OCI-LY7 (cell line): Measurements from ENCODE around the gene ANAPC16. TPM values are rescaled to one million over a fixed set of nuclear protein-coding genes. Genes with fewer than 3 reads are reported as not detected.

Experiments used
- BruUV-seq: library from RNA; stranded (reverse); fragments of 400-500 nt; replicated peaks from 2 replicates; lab custom pipeline; 2021; lab: Mats Ljungman, UMichigan
- CTCF ChIA-PET: fragments of 300-600 bp; sonication (Branson Sonifier 250); formaldehyde crosslinking; loops from one replicate; lab custom pipeline; 2022; ENCODE audit warnings: antibody characterized with exemption; ENCODE audit not compliant: unreplicated experiment; lab: Charles Lee
- POLR2A ChIA-PET: fragments of 300-600 bp; sonication (Branson Sonifier 250); formaldehyde crosslinking; loops from one replicate; lab custom pipeline; 2022; ENCODE audit warnings: antibody characterized with exemption; lab: Charles Lee
- DNase-seq: peaks from one replicate; pipeline ENCODE4 v3.0.0-alpha.2; 2015; ENCODE audit warnings: low spot score
- H2AFZ ChIP-seq: fragments of 200-600 bp; sonication (generic), shearing (Covaris generic); 2 replicates; pipeline ENCODE4 v1.6.1; 2014; ENCODE audit warnings: mild to moderate bottlenecking, antibody characterized with exemption, low read length, moderate library complexity
- H3K27ac ChIP-seq: fragments of 200-600 bp; sonication (generic); 2 replicates; pipeline ENCODE4 v1.5.1; 2014; ENCODE audit warnings: mixed run types, low read depth, mild to moderate bottlenecking, moderate library complexity, low read length, inconsistent platforms; ENCODE audit not compliant: poor library complexity, severe bottlenecking
- H3K36me3 ChIP-seq: fragments of 200-600 bp; sonication (generic); 2 replicates; pipeline ENCODE4 v1.6.1; 2014; ENCODE audit warnings: mild to moderate bottlenecking, antibody characterized with exemption, low read length, moderate library complexity, mixed read lengths; ENCODE audit not compliant: insufficient read depth
- H3K4me1 ChIP-seq: fragments of 200-600 bp; sonication (generic); 2 replicates; pipeline ENCODE4 v1.5.1; 2014; ENCODE audit warnings: mild to moderate bottlenecking, low read length; ENCODE audit not compliant: insufficient read depth, poor library complexity, severe bottlenecking
- H3K4me2 ChIP-seq: fragments of 200-600 bp; sonication (generic); 2 replicates; pipeline ENCODE4 v1.6.1; 2014; ENCODE audit warnings: mild to moderate bottlenecking, low read length
- H3K4me3 ChIP-seq: fragments of 200-600 bp; sonication (generic); 2 replicates; pipeline ENCODE4 v1.5.1; 2014; ENCODE audit warnings: mild to moderate bottlenecking, low read depth, low read length; ENCODE audit not compliant: poor library complexity, severe bottlenecking
- H3K79me2 ChIP-seq: fragments of 200-600 bp; sonication (generic); 2 replicates; pipeline ENCODE4 v1.6.1; 2016; ENCODE audit warnings: low read depth, mild to moderate bottlenecking, low read length, moderate library complexity, mixed read lengths; ENCODE audit not compliant: insufficient read depth
- H3K9me2 ChIP-seq: fragments of 200-600 bp; sonication (generic); 2 replicates; pipeline ENCODE4 v1.6.1; 2016; ENCODE audit warnings: mild to moderate bottlenecking, low read length, mixed read lengths; ENCODE audit not compliant: insufficient read depth
- H3K9me3 ChIP-seq: fragments of 200-600 bp; sonication (generic); 2 replicates; pipeline ENCODE4 v1.6.1; 2014; ENCODE audit warnings: mild to moderate bottlenecking, mixed run types, low read length, mixed read lengths
- H4K20me1 ChIP-seq: fragments of 200-600 bp; sonication (generic); 2 replicates; pipeline ENCODE4 v1.6.1; 2014; ENCODE audit warnings: mild to moderate bottlenecking, antibody characterized with exemption, low read length, moderate library complexity, mixed read lengths; ENCODE audit not compliant: insufficient read depth
- CTCF ChIP-seq: fragments of 200-600 bp; sonication (generic); conservative IDR thresholded peaks from 2 replicates; pipeline ENCODE4 v1.5.1; 2014; ENCODE audit warnings: mild to moderate bottlenecking, antibody characterized with exemption, low read length, moderate library complexity, mixed read lengths
- EZH2phosphoT487 ChIP-seq: fragments of 200-600 bp; sonication (generic); IDR thresholded peaks from 2 replicates; pipeline ENCODE4 v1.6.1; 2018; ENCODE audit warnings: low read depth, borderline replicate concordance, mild to moderate bottlenecking, mixed run types, antibody characterized with exemption, low read length, moderate library complexity, mixed read lengths
- intact Hi-C: fragments of 100-400 bp; cut with micrococcal nuclease; formaldehyde crosslinking; loops from one replicate; pipeline ENCODE4 v1.10.0; 2022; ENCODE audit not compliant: unreplicated experiment
- total RNA-seq, 2 experiments: library from RNA; depleted of rRNA in 1 of 2; stranded (reverse); fragments of >200 nt in 1 of 2; shearing (Covaris generic) in 1 of 2; gene quantifications; 2 replicates each; pipeline ENCODE4 v1.2.3, GENCODE V29; 2014 to 2022

The ANAPC16 gene
- total RNA-seq, 2 experiments from 2014 or later, result 68.0 to 92.8 TPM

- no TSS peak for BruUV-seq
Observed at GRCh38 chr10:72241691-72242252, 26.0 kb downstream of the ANAPC16 start.

GRCh38 chr10:72242675-72243074 lies 26.9 kb downstream of the ANAPC16 start:
- no peaks in the 10 kb centered on the region for H4K20me1 ChIP-seq
- no peak overlapping the region for H3K4me3 ChIP-seq
- POLR2A ChIA-PET, result interaction anchor here (0.5 kb wide), 1 partner anchor 57 kb away, joined by 5 read pairs; no protein-coding TSS in a partner anchor
- CTCF ChIA-PET, result no interaction called here
- TF ChIP-seq CTCF, result no peak
- no peak for TF ChIP-seq EZH2phosphoT487
- DNase-seq, result no peak
- H3K9me2 ChIP-seq, result no peaks in the 10 kb centered on the region
- H3K36me3 ChIP-seq, result no peaks in the 10 kb centered on the region
- no peak overlapping the region for H3K4me2 ChIP-seq
- no peaks in the 10 kb centered on the region for H3K9me3 ChIP-seq
- H3K4me1 ChIP-seq, result peaks cover 28% of the 10 kb centered on the region
- H3K79me2 ChIP-seq, result no peaks in the 10 kb centered on the region
- no peak overlapping the region for H3K27ac ChIP-seq
- intact Hi-C loops, result no loop called here
- H2AFZ ChIP-seq, result no peak overlapping the region
- no TSS peak for BruUV-seq

More at GRCh38 chr10:72241691-72242252, 26.0 kb downstream of the ANAPC16 start:
- Histone ChIP-seq H3K4me1 (peaks cover 20% of the 10 kb centered on the region), H3K9me2 (no peaks in the 10 kb centered on the region), H3K36me3 (peaks cover 4% of the 10 kb centered on the region; the same call in 1 of the 2 replicates), H2AFZ (no peak overlapping the region), H3K9me3 (no peaks in the 10 kb centered on the region), H3K27ac (no peak overlapping the region), H4K20me1 (no peaks in the 10 kb centered on the region), H3K4me2 (no peak overlapping the region), H3K79me2 (no peaks in the 10 kb centered on the region), H3K4me3 (no peak overlapping the region)
- ChIA-PET CTCF (no interaction called here), POLR2A (interaction anchor here (1.1 kb wide), 1 partner anchor 33 kb away, joined by 4 read pairs; no protein-coding TSS in a partner anchor)
- intact Hi-C loops, result no loop called here
- no peak for TF ChIP-seq EZH2phosphoT487
- no peak for TF ChIP-seq CTCF
- no peak for DNase-seq

GRCh38 chr10:72243822-72244437 lies 28.1 kb downstream of the ANAPC16 start:
- Histone ChIP-seq H4K20me1 (no peaks in the 10 kb centered on the region), H2AFZ (peak overlapping the region; percentile 36; the same call in 1 of the 2 replicates), H3K4me3 (no peak overlapping the region), H3K4me2 (no peak overlapping the region), H3K27ac (no peak overlapping the region), H3K4me1 (peaks cover 40% of the 10 kb centered on the region), H3K36me3 (no peaks in the 10 kb centered on the region), H3K9me3 (no peaks in the 10 kb centered on the region), H3K79me2 (no peaks in the 10 kb centered on the region), H3K9me2 (no peaks in the 10 kb centered on the region)
- intact Hi-C loops, result no loop called here
- ChIA-PET POLR2A (no interaction called here), CTCF (interaction anchor here (0.6 kb wide), 1 partner anchor 98 kb away, joined by 3 read pairs; no protein-coding TSS in a partner anchor)
- no peak for TF ChIP-seq EZH2phosphoT487
- TF ChIP-seq CTCF, result peak; percentile 65
- no peak for DNase-seq
- no TSS peak for BruUV-seq
